ENCODE measurements around the gene WFDC11.
"Not testable (repeated sequence)": the region's sequence is repeated elsewhere in the genome, so short reads cannot be mapped to it uniquely, and the experiment has no call there.

WFDC11 gene

DNA sequence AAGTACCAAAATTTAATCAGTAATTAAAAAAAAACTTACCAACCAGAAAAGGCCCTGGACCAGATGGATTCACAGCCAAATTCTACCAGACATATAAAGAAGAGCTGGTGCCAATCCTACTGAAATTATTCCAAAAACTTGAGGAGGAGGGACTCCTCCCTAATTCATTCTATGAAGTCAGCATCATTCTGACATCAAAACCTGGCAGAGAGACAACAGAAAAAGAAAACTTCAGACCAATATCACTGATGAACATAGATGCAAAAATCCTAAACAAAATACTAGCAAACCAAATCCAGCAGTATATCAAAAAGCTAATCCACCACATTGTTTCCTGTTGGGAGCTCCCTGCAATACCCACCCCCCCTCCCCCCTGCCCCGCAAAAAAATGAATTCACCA, at the start of gene WFDC11:
Gene WFDC11, minus strand, starts transcription at position 101 of the 400 bp plus-strand sequence. CDS start 19,639 bp downstream, outside the sequence.
- Mint-ChIP-seq H3K9me3 (no peaks in the 10 kb centered on the region), H3K4me3 (no peak within 1 kb of the TSS), H3K36me3 (ENCODE audit: low read depth) (no peaks in the 10 kb centered on the region), H3K27me3 (ENCODE audit: low read depth) (peaks cover 14% of the 10 kb centered on the region), H3K4me1 (ENCODE audit: low read depth) (no peaks in the 10 kb centered on the region), H3K27ac (no peak within 1 kb of the TSS)
- DNase-seq (ENCODE audit: low spot score), result no peak

GRCh38 chr20:45716141-45716688, 46.2 kb upstream of the WFDC11 start:
- not testable (repeated sequence) for H3K27ac Mint-ChIP-seq; DNase-seq (ENCODE audit: low spot score); H3K4me3 Mint-ChIP-seq; H3K36me3 Mint-ChIP-seq (ENCODE audit: low read depth); H3K4me1 Mint-ChIP-seq (ENCODE audit: low read depth); H3K9me3 Mint-ChIP-seq
- H3K27me3 Mint-ChIP-seq (ENCODE audit: low read depth), result peaks cover 22% of the 10 kb centered on the region

- Mint-ChIP-seq H3K27ac (no peak within 1 kb of the TSS), H3K4me1 (ENCODE audit: low read depth) (no peaks in the 10 kb centered on the region), H3K9me3 (no peaks in the 10 kb centered on the region), H3K4me3 (no peak within 1 kb of the TSS), H3K27me3 (ENCODE audit: low read depth) (peaks cover 12% of the 10 kb centered on the region), H3K36me3 (ENCODE audit: low read depth) (no peaks in the 10 kb centered on the region)
- DNase-seq (ENCODE audit: low spot score), result no peak
Measured at GRCh38 chr20:45704969-45705637, 35.1 kb upstream of the WFDC11 start, which contains the start of gene WFDC10B. TSS of gene WFDC10B (minus strand) at chr20:45705019. CDS start at chr20:45685992, 19,027 bp downstream.

DNA sequence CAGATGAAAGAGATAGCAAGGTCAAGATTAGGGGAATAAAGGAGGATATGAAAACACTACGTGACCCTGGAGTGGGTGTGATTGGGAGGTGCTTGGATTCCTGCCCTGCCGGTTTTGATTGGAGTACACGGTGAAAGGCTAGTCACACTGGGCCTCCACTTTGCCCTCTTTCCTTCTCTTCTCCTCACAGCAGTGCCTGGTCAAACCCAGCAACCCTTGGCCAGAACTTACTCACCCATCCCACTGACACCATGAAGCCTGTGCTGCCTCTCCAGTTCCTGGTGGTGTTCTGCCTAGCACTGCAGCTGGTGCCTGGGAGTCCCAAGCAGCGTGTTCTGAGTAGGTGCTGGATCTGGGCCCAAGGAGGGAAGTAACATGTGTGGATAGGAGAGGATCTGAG, 31.8 kb upstream of the WFDC11 start, which contains the start of gene WFDC13:
Gene WFDC13, plus strand, starts transcription at position 166 of the 400 bp plus-strand sequence. Its CDS starts 86 bp downstream, at position 252.
- Mint-ChIP-seq H3K27ac (no peak within 1 kb of the TSS), H3K9me3 (no peaks in the 10 kb centered on the region), H3K4me3 (no peak within 1 kb of the TSS), H3K27me3 (ENCODE audit: low read depth) (peaks cover 5% of the 10 kb centered on the region), H3K4me1 (ENCODE audit: low read depth) (no peaks in the 10 kb centered on the region), H3K36me3 (ENCODE audit: low read depth) (no peaks in the 10 kb centered on the region)
- DNase-seq (ENCODE audit: low spot score), result no peak

DNA sequence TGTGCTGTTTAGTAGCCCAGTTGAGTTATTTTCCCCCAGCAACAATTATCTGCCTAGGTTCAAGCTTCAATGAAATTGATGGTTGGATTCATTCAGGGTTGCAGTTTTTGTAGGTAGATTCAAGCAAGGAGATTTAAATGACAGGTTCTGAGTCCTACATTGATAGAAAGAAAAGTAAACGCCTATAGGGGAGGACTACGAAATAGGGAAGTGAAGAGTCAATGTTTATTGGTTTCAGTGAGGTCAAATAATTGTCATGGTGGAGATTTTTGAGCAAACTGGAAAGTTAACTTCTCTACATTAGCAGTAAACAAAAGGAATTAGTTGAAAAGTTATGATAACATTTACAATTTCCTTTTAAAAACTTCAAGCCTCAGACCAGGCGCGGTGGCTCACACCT, 31.1 kb upstream of the WFDC11 start:
- no peaks in the 10 kb centered on the region for H3K4me1 Mint-ChIP-seq (ENCODE audit: low read depth)
- no peak for DNase-seq (ENCODE audit: low spot score)
- no peaks in the 10 kb centered on the region for H3K9me3 Mint-ChIP-seq
- H3K36me3 Mint-ChIP-seq (ENCODE audit: low read depth), result no peaks in the 10 kb centered on the region
- H3K27me3 Mint-ChIP-seq (ENCODE audit: low read depth), result peaks cover 5% of the 10 kb centered on the region
- no peak overlapping the region for H3K4me3 Mint-ChIP-seq
- H3K27ac Mint-ChIP-seq, result no peak overlapping the region

DNA sequence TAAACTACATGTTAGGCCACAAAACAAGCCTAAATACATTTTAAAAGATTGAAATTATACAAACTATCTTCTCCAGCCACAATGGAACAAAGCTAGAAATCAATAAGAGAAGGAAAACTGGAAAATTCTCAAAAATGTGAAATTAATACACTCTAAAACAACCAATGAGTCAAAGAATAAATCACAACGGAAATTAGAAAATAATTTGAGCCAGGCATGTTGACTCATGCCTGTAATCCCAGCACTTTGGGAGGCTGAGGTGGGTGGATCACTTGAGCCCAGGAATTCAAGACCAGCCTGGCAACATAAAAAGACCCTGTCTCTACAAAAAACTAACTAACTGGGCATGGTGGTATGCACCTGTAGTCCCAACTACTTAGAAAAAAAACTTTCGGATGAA, 25.5 kb upstream of the WFDC11 start:
- no peak for DNase-seq (ENCODE audit: low spot score)
- Mint-ChIP-seq H3K27ac (no peak overlapping the region), H3K27me3 (ENCODE audit: low read depth) (no peaks in the 10 kb centered on the region), H3K4me3 (no peak overlapping the region), H3K9me3 (no peaks in the 10 kb centered on the region), H3K36me3 (ENCODE audit: low read depth) (no peaks in the 10 kb centered on the region), H3K4me1 (ENCODE audit: low read depth) (no peaks in the 10 kb centered on the region)

GRCh38 chr20:45693346-45693745, 23.3 kb upstream of the WFDC11 start:
- H3K36me3 Mint-ChIP-seq (ENCODE audit: low read depth); H3K27me3 Mint-ChIP-seq (ENCODE audit: low read depth); H3K4me1 Mint-ChIP-seq (ENCODE audit: low read depth): not testable (repeated sequence)

DNA sequence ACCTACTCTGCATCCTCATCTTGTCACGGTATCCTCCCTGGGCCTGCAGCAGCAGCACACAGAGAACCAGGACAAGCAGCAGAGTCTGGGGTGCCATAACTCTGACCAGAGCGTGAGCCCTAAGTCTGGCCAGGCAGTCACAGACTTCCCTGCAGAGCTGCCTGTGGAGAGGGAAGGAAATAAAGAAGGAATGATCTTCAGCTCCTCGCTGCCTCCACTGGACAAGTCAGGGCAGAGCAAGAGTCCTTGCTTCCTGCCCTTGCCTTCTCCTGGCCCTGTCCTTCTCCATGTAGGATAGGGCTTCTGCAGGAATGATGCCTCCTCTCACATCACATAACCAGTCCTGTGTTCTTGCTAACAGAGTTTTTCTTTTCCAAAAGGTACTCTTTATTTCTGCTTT, 15.9 kb upstream of the WFDC11 start:
- Mint-ChIP-seq H3K4me1 (ENCODE audit: low read depth) (no peaks in the 10 kb centered on the region), H3K9me3 (no peaks in the 10 kb centered on the region), H3K4me3 (no peak overlapping the region), H3K27ac (no peak overlapping the region), H3K36me3 (ENCODE audit: low read depth) (no peaks in the 10 kb centered on the region), H3K27me3 (ENCODE audit: low read depth) (no peaks in the 10 kb centered on the region)
- no peak for DNase-seq (ENCODE audit: low spot score)

More at GRCh38 chr20:45693346-45693745, 23.3 kb upstream of the WFDC11 start:
- H3K27ac Mint-ChIP-seq; DNase-seq (ENCODE audit: low spot score); H3K9me3 Mint-ChIP-seq; H3K4me3 Mint-ChIP-seq: not testable (repeated sequence)

DNA sequence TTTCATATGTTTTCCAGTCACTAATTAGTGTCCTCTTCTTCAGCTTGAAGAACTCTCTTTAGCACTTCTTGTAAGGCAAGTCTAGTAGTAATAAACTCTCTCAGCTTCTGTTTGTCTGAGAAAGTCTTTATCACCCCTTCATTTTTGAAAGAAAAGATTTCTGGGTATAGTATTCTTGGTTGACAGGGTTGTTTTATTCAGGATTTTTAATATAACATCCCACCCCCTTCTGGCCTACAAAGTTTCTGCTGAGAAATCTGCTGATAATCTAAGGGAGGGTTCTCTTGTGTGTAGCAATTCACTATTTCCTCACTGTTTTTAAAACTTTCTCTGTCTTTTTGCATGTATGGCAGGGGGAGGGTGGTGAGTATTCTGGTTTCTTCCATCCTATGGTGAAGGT, 9.6 kb upstream of the WFDC11 start:
- no peaks in the 10 kb centered on the region for H3K4me1 Mint-ChIP-seq (ENCODE audit: low read depth)
- H3K36me3 Mint-ChIP-seq (ENCODE audit: low read depth), result no peaks in the 10 kb centered on the region
- H3K27me3 Mint-ChIP-seq (ENCODE audit: low read depth), result peaks cover 3% of the 10 kb centered on the region
- no peak overlapping the region for H3K4me3 Mint-ChIP-seq
- no peak overlapping the region for H3K27ac Mint-ChIP-seq
- no peak for DNase-seq (ENCODE audit: low spot score)
- peaks cover 14% of the 10 kb centered on the region for H3K9me3 Mint-ChIP-seq

- Mint-ChIP-seq H3K4me1 (ENCODE audit: low read depth) (no peaks in the 10 kb centered on the region), H3K36me3 (ENCODE audit: low read depth) (no peaks in the 10 kb centered on the region), H3K27ac (no peak overlapping the region), H3K27me3 (ENCODE audit: low read depth) (peaks cover 16% of the 10 kb centered on the region), H3K4me3 (no peak overlapping the region), H3K9me3 (no peaks in the 10 kb centered on the region)
- DNase-seq (ENCODE audit: low spot score), result no peak
Measured at GRCh38 chr20:45672765-45673164, 2.7 kb upstream of the WFDC11 start.

DNA sequence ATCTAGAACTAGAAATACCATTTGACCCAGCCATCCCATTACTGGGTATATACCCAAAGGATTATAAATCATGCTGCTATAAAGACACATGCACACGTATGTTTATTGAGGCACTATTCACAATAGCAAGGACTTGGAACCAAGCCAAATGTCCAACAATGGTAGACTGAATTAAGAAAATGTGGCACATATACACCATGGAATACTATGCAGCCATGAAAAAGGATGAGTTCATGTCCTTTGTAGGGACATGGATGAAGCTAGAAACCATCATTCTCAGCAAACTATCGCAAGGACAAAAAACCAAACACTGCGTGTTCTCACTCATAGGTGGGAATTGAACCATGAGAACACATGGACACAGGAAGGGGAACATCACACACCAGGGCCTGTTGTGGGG, 13.0 kb downstream of the WFDC11 start:
- not testable (repeated sequence) for DNase-seq (ENCODE audit: low spot score); H3K4me3 Mint-ChIP-seq; H3K36me3 Mint-ChIP-seq (ENCODE audit: low read depth); H3K4me1 Mint-ChIP-seq (ENCODE audit: low read depth); H3K27ac Mint-ChIP-seq; H3K27me3 Mint-ChIP-seq (ENCODE audit: low read depth); H3K9me3 Mint-ChIP-seq

DNA sequence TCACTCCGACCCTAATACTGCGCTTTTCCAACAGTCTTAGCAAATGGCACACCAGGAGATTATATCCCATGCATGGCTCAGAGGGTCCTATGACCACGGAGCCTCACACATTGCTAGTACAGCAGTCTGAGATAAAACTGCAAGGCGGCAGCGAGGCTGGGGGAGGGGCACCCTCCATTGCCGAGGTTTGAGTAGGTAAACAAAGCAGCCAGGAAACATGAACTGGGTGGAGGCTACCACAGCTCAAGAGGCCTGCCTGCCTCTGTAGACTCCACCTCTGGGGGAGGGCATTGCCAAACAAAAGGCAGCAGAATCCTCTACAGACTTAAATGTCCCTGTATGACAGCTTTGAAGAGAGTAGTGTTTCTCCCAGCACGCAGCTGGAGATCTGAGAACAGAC, 18.3 kb downstream of the WFDC11 start:
- H3K27me3 Mint-ChIP-seq (ENCODE audit: low read depth); H3K27ac Mint-ChIP-seq; H3K36me3 Mint-ChIP-seq (ENCODE audit: low read depth); DNase-seq (ENCODE audit: low spot score); H3K4me1 Mint-ChIP-seq (ENCODE audit: low read depth); H3K9me3 Mint-ChIP-seq; H3K4me3 Mint-ChIP-seq: not testable (repeated sequence)

- Mint-ChIP-seq H3K4me1 (ENCODE audit: low read depth) (no peaks in the 10 kb centered on the region), H3K27ac (no peak overlapping the region), H3K36me3 (ENCODE audit: low read depth) (no peaks in the 10 kb centered on the region), H3K4me3 (no peak overlapping the region), H3K9me3 (no peaks in the 10 kb centered on the region), H3K27me3 (ENCODE audit: low read depth) (peaks cover 3% of the 10 kb centered on the region)
- no peak for DNase-seq (ENCODE audit: low spot score)
Measured at GRCh38 chr20:45649312-45649863, 20.7 kb downstream of the WFDC11 start.

DNA sequence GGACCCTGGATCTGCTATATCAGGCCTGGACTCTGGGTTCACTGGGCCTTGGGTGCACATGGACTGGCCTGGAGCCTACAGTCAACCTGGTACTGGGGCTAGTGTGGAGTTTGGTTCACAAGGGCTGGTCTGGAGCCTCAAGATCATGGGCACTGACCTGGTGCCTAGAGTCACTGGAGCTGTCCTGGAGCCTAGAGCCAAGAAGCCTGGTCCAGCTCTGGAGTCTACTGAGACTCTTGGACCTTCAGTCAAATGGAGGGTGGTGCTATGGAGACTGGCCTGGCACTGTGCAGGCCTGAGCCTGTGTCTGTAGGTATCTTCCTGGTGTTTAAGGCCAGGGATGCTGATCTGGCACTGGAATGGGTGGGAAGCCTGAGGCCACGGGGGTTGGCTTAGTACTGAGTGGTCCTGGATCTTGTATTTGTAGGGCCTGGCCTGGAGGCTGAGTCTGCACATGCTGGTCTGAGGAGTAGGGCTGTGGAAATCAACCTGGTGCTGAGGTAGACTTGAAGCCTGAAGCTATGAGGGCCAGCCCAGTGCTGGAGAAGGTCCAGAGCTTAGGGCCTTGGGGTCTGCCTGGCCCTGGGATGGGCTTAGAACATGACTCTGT, 22.5 kb downstream of the WFDC11 start:
- H3K27ac Mint-ChIP-seq, result no peak overlapping the region
- H3K4me1 Mint-ChIP-seq (ENCODE audit: low read depth), result no peaks in the 10 kb centered on the region
- H3K36me3 Mint-ChIP-seq (ENCODE audit: low read depth), result no peaks in the 10 kb centered on the region
- no peaks in the 10 kb centered on the region for H3K9me3 Mint-ChIP-seq
- H3K27me3 Mint-ChIP-seq (ENCODE audit: low read depth), result peaks cover 3% of the 10 kb centered on the region
- no peak overlapping the region for H3K4me3 Mint-ChIP-seq
- no peak for DNase-seq (ENCODE audit: low spot score)

All from T-helper 2 cell treated with Interferon-gamma antibody and Interleukin-4, amounts not matched to agents 5 μg/mL and 100 μg/mL, for 36 hours (primary cell).